GM21423 (cell line): ENCODE results near the gene OPN1LW.
"Not testable (repeated sequence)": the region's sequence is repeated elsewhere in the genome, so short reads cannot be mapped to it uniquely, and the experiment has no call there.

Source experiments
- ATAC-seq: cut with Tn5 transposase; IDR thresholded peaks from one replicate; pipeline ENCODE4 v1.9.1; 2021; ENCODE audit warnings: mild to moderate bottlenecking, moderate library complexity; ENCODE audit not compliant: unreplicated experiment

OPN1LW gene

DNA sequence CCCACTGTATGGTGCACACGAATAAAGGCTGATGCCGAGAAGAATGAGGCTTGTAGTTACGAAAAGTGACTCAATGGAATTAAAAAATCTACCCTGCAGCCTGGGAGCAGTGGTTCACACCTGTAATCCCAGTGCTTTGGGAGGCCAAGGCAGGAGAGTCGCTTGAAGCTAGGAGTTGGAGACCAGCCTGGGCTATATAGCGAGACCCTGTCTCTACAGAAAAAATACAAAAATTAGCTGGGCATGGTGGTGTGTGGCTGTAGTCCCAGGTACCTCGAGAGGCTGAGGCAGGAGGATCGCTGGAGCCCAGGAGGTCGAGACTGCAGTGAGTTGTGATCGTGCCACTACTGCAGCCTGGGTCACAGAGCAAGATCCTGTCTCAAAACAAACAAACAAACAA, 11.7 kb upstream of the OPN1LW start:
- ATAC-seq, result no peak

DNA sequence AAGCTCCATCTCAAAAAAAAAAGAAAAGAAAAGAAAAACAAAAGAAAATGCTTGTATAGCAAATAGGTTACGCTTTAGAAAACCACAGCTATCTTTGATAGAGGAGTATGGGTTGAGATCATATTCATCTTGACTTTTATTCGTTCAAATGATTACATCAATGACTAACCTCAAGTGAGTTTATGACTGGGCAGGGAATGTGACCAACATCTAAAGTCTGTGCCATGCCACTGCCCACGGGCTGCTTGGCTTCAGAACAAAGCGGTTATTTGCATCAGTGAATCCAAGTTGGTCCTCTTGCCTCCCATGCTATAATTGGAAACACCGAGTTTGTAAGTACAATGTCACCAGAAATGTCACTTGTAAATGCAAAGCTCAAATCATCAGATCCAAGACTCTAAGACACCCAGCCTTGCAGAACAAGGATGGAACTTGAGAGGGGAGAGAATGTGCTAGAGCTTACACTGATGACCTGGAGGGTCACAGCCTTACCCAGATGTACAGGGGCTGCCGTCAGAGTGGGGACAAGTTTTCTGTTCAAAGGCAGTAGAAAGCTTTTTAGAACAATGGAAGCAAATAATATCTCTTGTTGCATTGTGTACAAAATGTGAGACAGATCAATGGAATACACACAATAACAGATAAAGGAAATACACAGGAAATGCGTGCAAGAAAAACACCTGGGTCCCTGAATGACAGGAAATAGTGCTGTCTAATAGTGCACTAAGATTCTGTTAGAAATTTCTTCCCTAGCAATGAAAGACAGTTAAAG, 8.4 kb upstream of the OPN1LW start:
- no peak for ATAC-seq

DNA sequence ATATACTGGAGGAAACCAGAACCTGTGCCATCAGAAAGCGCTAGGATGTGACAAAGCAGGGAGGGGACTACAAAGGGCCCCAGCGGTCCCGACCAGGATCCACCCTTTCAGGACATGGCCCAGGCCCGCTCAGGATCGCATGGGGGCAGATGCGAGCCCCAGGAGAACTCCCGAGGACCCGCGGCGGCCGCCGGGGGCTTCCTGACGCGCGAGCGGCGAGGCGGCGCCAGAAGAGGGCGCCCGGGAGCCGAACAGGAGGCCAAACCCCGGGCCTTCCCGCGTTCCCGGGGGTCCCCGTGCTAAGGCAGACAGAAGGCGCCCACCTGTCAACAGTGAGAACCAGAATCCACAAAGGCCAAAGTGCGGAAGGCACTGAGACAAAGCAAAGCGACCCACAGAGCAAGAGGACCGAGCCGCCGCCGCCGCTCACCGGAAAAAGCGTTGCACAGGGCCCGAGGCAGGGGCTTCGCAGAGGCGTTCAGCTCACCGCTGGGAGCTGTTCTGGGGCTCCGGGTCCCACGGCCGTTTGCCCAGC, 7.3 kb upstream of the OPN1LW start:
- no peak for ATAC-seq

DNA sequence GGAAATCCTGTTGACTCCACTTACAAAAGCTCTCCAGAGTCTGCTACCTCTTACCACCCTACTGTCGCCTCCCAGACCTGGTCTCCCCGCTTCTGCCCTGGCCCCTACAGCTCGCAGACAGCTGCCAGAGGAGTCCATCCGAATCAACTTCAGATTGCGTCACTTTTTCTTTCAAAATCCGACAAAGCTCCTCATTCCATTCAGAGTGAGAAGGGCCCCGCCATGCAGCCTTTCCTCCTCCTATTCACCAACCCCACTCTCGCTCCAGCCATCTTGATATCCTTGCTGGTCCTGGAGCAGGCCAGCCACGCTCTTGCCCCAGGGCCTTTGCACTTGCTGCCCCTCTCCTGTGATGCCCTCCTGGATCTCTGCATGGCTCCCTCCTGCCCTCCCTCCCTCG, 5.2 kb upstream of the OPN1LW start:
- no peak for ATAC-seq

DNA sequence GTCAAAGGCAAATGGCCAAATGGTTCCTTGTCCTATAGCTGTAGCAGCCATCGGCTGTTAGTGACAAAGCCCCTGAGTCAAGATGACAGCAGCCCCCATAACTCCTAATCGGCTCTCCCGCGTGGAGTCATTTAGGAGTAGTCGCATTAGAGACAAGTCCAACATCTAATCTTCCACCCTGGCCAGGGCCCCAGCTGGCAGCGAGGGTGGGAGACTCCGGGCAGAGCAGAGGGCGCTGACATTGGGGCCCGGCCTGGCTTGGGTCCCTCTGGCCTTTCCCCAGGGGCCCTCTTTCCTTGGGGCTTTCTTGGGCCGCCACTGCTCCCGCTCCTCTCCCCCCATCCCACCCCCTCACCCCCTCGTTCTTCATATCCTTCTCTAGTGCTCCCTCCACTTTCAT, 3.8 kb upstream of the OPN1LW start:
- no peak for ATAC-seq

DNA sequence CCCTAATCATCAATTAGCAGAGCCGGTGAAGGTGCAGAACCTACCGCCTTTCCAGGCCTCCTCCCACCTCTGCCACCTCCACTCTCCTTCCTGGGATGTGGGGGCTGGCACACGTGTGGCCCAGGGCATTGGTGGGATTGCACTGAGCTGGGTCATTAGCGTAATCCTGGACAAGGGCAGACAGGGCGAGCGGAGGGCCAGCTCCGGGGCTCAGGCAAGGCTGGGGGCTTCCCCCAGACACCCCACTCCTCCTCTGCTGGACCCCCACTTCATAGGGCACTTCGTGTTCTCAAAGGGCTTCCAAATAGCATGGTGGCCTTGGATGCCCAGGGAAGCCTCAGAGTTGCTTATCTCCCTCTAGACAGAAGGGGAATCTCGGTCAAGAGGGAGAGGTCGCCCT, 3.3 kb upstream of the OPN1LW start:
- no peak for ATAC-seq

DNA sequence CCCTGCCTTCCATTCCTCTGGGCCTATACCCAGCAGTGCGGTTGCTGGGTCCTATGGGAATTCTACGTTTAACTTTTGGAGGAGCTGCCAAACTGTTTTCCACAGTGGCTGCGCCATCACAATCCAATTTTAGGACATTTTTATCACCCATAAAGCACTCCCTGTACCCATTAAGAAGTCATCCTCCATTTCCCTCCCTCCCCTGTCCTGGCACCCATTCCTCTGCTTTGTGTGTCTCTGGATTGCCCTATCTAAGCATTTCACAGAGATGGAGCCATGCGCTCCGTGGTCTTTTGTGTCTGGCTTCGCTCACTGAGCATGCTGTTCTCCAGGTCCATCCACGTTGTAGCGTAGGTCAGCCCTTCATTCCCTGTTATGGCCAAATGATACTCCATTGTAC, 1.7 kb upstream of the OPN1LW start:
- ATAC-seq, result no peak

DNA sequence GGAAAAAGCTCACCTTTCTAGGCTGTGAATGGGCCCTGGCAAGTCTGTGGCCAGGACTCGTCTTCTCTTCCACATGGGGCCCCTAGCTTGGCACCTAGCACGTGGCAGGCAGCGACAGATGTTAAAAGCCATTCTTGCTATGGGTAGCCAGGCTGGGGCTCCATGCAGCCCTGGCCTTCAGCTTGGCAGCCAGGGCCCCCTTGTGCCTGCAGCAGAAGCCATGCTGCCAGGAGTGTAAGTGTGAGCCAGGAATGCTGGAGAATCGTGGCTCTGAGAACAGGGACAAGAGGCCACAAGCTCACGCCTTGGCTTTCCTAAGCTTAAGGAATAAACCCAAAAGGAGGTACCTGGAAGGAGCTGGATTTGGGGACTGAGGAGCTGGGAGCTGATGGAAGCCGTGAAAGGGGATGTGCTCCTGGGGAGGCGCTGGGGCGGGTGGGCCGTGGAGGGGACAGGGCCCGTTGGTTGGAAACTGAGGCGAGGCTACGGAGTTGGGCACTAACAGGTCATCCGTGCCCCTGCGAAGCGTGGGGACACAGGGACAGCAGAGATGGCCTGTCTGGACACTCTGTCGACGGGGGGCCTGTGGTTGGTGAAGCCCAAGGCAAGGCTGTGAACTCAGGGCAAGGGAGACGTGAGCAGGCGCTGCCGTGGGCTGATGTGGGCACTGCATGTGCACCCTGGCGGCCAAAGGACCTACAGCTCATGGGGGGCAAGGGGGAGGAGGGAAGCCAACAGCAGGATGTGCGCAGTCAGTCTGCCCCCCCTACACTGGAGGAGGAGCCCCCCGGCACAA, 895 bp upstream of the OPN1LW start:
- ATAC-seq, result no peak

DNA sequence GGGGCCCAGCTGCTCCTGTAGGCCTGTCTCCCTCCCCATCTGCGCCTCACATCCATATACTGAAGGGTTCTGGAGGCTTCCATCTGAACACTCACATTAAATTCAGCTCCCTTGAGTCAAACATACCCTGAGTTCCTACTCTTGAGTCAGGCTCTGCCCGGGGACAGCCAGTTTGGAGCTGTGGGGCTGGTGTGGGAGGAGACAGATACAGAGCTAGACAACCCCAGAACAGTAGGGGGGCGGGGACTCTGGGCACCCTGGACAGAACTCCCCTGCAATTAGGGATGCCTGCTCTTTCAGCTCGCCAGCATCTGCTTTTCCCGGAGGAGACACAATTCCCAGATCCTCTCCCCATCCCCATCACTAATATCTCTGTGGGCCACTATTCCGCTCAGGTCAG, 7.0 kb downstream of the OPN1LW start:
- ATAC-seq, result not testable (repeated sequence)

DNA sequence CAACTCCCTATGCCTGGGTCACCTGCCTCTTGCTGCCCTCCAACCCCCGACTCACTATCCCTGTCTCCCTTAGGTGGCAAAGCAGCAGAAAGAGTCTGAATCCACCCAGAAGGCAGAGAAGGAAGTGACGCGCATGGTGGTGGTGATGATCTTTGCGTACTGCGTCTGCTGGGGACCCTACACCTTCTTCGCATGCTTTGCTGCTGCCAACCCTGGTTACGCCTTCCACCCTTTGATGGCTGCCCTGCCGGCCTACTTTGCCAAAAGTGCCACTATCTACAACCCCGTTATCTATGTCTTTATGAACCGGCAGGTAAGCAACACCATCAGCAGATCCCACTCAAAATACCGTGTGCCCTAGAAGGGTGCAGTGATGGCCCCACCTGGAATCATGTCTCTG, 12.2 kb downstream of the OPN1LW start:
- not testable (repeated sequence) for ATAC-seq

DNA sequence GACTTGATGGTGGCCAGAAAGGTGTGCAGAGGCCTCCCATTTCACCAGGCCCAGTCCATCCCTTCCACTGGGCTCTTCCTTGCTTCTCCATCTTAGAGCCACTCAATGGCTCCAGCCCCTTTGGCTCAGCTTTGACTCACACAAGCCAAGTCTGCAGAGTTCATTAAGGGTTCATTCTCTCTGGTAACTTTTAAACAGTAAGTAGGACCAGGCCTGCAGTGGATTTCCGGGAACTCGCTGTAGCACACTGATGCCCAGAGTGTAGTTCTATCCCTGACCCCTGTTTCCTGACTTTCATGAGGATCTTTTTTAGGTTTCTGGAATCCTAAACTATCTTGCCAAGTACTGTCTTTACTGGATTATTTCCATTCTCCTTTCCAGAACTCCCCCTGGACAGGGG, 13.2 kb downstream of the OPN1LW start:
- not testable (repeated sequence) for ATAC-seq

DNA sequence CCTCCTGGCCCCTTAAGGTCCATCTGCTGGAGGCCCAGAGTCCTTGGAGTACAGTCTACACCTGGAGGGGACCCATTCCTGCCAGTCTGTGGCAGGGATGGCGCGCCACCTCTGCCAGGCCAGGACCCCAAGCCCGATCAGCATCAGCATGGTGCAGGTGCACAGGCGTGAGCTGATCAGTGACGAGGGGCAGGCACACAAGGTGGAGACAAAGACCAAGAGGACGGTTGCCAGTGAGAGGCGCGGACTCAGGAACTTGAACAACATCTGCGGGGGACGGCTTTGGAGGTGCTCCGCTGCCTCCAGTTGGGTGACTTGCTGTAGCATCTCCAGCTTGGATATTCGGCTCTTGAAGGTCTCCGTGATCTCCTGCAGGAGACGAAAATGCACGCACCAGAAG, 15.3 kb downstream of the OPN1LW start:
- ATAC-seq, result not testable (repeated sequence)

DNA sequence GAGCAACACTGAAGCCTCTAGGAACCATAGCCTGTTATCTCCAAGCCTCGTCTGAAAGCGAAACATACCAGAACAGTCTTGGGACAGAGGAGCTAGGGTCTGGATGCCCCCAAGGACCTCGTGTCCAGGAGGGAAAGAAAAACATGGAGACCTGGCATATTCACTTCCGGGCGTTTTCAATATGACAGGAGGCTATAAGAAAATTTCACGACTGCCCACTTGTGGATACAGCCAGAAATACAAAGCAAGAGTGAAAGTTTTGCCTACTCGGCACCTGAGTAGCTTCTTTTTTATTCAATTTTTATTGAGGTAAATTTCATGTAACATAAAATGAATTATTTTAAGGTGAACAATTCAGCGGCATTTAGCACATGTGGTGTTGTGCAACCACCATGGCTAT, 20.9 kb downstream of the OPN1LW start:
- not testable (repeated sequence) for ATAC-seq

DNA sequence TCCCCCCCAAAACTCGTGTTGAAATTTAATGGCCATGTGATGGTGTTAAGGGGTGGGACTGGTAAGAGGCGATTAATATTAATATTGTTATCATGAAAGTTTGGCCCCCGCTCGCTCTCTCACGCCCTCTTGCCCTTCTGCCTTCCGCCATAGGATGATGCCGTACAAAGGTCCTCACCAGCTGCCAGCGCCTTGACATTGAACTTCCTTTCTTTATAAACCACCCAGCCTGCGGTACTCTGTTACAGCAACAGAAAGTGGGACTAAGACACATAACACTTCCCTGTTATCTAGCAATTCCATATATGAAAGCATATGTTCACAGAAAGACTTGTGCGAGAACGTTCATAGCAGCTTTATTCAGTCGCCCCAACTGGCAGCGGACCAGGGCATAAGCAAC, 24.3 kb downstream of the OPN1LW start:
- ATAC-seq, result not testable (repeated sequence)

DNA sequence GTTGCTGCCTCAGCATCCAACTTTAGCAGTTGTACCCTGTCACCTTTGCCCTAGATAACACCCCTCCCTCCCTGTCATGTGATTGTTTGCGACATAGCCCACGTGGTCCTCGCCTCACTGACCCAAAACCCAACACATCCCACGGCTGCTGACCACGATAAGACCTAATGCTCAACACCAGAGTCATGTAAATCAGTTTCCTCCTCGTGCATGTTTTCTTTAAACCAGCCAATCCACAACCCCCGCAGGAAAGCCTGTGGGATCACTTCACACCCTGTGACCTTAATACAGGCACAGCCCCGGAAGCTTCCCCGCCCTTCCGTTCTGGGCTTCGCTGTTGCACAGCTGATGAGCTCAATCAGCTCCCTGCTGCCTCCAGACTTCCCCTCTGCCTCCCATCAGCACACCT, 28.5 kb downstream of the OPN1LW start:
- ATAC-seq, result peak; percentile 77

DNA sequence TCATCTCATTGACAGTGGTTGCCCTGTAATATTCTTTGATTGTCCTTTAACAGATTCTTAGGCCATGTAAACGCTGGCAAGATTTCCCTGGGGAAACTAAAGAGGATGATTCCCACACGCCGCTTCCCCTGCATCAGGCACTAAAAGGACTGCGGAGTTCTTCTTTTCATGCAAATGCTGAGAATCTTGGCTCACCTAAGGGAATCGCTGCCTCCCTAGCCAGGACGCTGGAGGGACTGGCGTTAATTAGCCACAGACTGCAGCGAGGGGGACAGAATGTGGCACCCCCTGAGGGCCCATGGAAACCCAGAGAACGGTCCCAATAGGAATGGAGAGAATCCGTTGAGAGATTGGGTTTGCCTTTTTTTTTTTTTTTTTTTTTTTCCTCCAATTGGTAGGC, 30.3 kb downstream of the OPN1LW start:
- ATAC-seq, result not testable (repeated sequence)

DNA sequence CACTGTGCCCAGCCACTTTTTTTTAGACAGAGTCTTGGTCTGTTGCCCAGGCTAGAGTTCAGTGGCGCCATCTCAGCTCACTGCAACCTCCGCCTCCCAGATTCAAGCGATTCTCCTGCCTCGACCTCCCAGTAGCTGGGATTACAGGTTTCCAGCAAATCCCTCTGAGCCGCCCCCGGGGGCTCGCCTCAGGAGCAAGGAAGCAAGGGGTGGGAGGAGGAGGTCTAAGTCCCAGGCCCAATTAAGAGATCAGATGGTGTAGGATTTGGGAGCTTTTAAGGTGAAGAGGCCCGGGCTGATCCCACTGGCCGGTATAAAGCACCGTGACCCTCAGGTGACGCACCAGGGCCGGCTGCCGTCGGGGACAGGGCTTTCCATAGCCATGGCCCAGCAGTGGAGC, 38.3 kb downstream of the OPN1LW start, which contains the start of gene OPN1MW:
TSS of gene OPN1MW (plus strand) at position 301 of the 400 bp plus-strand sequence. CDS start at position 383, 82 bp downstream.
- not testable (repeated sequence) for ATAC-seq

DNA sequence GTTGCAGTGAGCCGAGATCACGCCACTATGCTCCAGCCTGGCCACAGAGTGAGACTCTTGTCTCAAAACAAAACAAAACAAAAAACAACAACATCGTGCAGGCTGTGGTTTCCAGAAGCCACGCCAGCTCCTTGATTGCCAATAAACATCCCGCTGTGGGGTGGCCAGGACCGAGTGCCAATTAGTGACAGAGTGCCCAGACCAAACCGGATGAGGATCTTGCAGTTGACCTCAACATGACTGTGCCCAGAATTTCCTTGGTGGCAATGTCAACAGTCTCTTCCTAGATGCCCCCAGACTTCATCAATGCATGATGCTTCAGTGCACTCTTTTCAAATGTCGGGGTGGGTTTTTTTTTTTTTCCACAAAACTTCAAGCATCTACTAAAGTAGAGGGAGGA, 39.8 kb downstream of the OPN1LW start:
- ATAC-seq, result not testable (repeated sequence)

DNA sequence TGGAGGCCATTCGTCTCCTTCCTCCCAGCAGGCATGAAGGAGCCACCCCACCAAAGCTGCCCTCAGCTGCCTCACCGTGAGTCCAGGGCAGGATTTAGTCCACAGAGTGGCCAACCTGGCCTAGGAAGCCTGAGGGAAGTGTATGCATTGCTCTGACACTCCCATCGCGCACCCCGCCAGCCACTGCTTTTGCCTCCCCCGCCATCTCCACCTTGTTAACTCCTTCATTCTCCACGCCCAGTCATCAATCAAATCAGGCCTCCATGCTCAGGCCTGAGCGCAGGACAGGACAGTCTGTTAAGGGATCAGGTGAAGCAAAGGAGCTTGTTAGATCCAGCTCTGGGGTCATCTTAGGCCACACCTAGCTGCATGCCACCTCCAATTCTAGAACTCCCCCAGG, 48.8 kb downstream of the OPN1LW start:
- ATAC-seq, result not testable (repeated sequence)

DNA sequence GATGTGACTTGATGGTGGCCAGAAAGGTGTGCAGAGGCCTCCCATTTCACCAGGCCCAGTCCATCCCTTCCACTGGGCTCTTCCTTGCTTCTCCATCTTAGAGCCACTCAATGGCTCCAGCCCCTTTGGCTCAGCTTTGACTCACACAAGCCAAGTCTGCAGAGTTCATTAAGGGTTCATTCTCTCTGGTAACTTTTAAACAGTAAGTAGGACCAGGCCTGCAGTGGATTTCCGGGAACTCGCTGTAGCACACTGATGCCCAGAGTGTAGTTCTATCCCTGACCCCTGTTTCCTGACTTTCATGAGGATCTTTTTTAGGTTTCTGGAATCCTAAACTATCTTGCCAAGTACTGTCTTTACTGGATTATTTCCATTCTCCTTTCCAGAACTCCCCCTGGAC, 50.3 kb downstream of the OPN1LW start:
- ATAC-seq, result not testable (repeated sequence)

DNA sequence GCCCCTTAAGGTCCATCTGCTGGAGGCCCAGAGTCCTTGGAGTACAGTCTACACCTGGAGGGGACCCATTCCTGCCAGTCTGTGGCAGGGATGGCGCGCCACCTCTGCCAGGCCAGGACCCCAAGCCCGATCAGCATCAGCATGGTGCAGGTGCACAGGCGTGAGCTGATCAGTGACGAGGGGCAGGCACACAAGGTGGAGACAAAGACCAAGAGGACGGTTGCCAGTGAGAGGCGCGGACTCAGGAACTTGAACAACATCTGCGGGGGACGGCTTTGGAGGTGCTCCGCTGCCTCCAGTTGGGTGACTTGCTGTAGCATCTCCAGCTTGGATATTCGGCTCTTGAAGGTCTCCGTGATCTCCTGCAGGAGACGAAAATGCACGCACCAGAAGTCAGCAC, 52.4 kb downstream of the OPN1LW start:
- not testable (repeated sequence) for ATAC-seq
